Measurements from ENCODE around the gene PPP1R9A.

PPP1R9A gene

DNA sequence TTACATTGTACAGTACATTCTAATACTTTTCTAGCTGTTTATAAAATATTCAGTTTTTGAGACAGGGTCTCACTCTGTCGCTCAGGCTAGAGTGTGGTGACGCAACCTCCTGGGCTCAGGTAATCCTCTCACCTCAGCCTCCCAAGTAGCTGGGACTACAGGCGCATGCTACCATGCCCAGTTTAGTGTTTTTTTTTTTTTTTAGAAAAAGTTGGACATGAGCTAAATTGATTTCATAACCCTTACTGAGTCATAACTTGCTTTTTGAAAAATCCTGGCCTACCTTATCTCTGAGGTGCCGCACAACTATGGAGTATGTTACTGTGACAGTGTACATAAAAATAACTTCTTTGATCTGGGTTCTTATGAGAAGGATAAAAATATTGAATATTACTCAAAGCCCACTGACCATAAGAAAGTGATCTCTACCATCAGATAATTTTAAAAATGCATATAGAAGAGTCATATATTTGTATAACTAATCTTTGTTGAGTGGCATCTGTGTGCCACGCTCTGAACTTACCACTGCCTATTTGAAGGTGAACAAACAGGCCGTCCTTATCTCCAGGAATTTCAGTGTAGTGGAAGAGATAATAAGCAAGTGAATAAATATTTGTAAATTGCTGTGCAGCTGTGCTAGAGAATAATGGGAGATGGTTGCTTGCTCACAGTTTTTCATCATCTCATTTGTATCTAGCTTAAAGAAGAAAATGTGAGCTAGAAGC lies 73.2 kb downstream of the PPP1R9A start:
- no peak for TF ChIP-seq CTCF (IDR thresholded peaks at IDR 0.05)

GRCh38 chr7:94995921-94996320 lies 88.5 kb downstream of the PPP1R9A start:
- no peak for TF ChIP-seq CTCF (IDR thresholded peaks at IDR 0.05)

GRCh38 chr7:94996369-94996768 lies 89.0 kb downstream of the PPP1R9A start:
- TF ChIP-seq CTCF (IDR thresholded peaks at IDR 0.05): no peak

DNA sequence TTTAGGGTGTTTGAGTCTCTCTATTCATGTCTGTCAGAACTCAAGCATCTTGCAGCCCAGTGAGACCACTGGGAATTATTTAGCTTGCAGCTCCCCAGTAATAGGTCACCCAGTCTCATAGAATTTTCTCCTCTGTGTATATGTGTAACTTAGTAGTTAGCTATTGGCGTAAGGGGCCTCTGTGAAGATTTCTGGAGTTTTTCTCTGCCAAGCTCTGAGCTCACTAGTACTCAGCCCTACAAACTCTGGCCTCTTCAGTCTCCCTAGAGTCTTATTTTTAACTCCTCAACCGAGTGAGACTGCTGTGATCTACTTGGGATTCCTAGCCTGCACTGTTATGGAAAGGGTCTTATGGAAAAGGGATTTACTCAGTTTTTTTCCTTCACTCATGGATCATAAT lies 90.2 kb downstream of the PPP1R9A start:
- TF ChIP-seq CTCF (IDR thresholded peaks at IDR 0.05): no peak

- no peak for TF ChIP-seq CTCF (IDR thresholded peaks at IDR 0.05)
These were observed 91.1 kb downstream of the PPP1R9A start for GRCh38 chr7:94998266-94999068.

GRCh38 chr7:94999069-94999351 lies 91.6 kb downstream of the PPP1R9A start:
- no peak for TF ChIP-seq CTCF (IDR thresholded peaks at IDR 0.05)

DNA sequence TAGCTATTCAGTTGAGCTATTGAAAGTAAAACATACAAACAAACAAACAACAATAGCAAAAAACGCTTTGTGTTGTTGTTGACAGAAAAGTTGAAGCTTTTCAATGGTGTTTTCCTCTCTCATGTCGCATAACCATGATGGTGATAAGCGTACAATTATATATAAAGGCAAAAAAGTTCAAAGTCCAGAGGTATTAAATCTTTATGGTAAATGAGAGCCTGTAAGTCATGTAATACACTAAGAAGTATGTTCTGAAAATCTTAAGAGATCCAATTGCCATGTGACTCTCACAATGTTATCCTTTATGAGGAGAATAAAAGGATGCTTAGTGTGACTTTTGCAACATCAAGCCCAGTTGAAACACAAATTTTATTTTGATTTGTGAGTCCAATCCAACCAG lies 93.9 kb downstream of the PPP1R9A start:
- TF ChIP-seq CTCF (IDR thresholded peaks at IDR 0.05): no peak
